H9 (cell line): ENCODE results near the gene ALDH5A1. TPM values are rescaled to one million over a fixed set of nuclear protein-coding genes. Genes with fewer than 3 reads are reported as not detected.

ENCODE experiments used
- DNase-seq: peaks from one replicate; pipeline ENCODE4 v3.0.0-alpha.2; 2017
- H2AFZ ChIP-seq: one replicate; pipeline ENCODE4 v1.6.1; 2013; ENCODE audit warnings: mild to moderate bottlenecking, low read length, control low read depth, moderate library complexity
- H2AK5ac ChIP-seq: 2 replicates; pipeline ENCODE4 v1.6.1; 2013; ENCODE audit warnings: low read length, control low read depth, mixed read lengths; ENCODE audit not compliant: insufficient read length
- H2BK120ac ChIP-seq: one replicate; pipeline ENCODE4 v1.6.1; 2013; ENCODE audit warnings: low read depth, mild to moderate bottlenecking, low read length, control low read depth, inconsistent platforms; ENCODE audit not compliant: poor library complexity, severe bottlenecking
- H2BK12ac ChIP-seq: 2 replicates; pipeline ENCODE4 v1.6.1; 2013; ENCODE audit warnings: low read length, control low read depth, mixed read lengths, low read depth; ENCODE audit not compliant: insufficient read length
- H2BK15ac ChIP-seq: 2 replicates; pipeline ENCODE4 v1.6.1; 2013; ENCODE audit warnings: low read depth, low read length, control low read depth
- H2BK20ac ChIP-seq: one replicate; pipeline ENCODE4 v1.6.1; 2013; ENCODE audit warnings: low read depth, mild to moderate bottlenecking, low read length, control low read depth, inconsistent platforms; ENCODE audit not compliant: poor library complexity, severe bottlenecking
- H2BK5ac ChIP-seq: 2 replicates; pipeline ENCODE4 v1.6.1; 2013; ENCODE audit warnings: low read length, control low read depth, mixed read lengths; ENCODE audit not compliant: insufficient read length
- H3K14ac ChIP-seq: 2 replicates; pipeline ENCODE4 v1.6.1; 2013; ENCODE audit warnings: low read length, control low read depth; ENCODE audit not compliant: insufficient read depth
- H3K18ac ChIP-seq: 2 replicates; pipeline ENCODE4 v1.6.1; 2013; ENCODE audit warnings: low read depth, mild to moderate bottlenecking, mixed read lengths, low read length, control low read depth; ENCODE audit not compliant: insufficient read length
- H3K23ac ChIP-seq: 2 replicates; pipeline ENCODE4 v1.6.1; 2013; ENCODE audit warnings: low read length, control low read depth, mixed read lengths, low read depth; ENCODE audit not compliant: insufficient read length
- H3K23me2 ChIP-seq: 2 replicates; pipeline ENCODE4 v1.6.1; 2013; ENCODE audit warnings: low read depth, mild to moderate bottlenecking, mixed read lengths, low read length, control low read depth; ENCODE audit not compliant: insufficient read length, poor library complexity, severe bottlenecking
- H3K27ac ChIP-seq: 2 replicates; pipeline ENCODE4 v1.5.1; 2013; ENCODE audit warnings: low read length, control low read depth, mixed read lengths, low read depth; ENCODE audit not compliant: insufficient read length
- H3K27me3 ChIP-seq: 2 replicates; pipeline ENCODE4 v1.6.1; 2013; ENCODE audit warnings: low read length, control low read depth, inconsistent platforms; ENCODE audit not compliant: insufficient read depth
- H3K4ac ChIP-seq: 2 replicates; pipeline ENCODE4 v1.6.1; 2013; ENCODE audit warnings: low read depth, mild to moderate bottlenecking, control low read depth, inconsistent platforms, low read length, moderate library complexity
- H3K4me1 ChIP-seq: 2 replicates; pipeline ENCODE4 v1.6.1; 2013; ENCODE audit warnings: low read length, control low read depth, inconsistent platforms; ENCODE audit not compliant: insufficient read depth
- H3K4me2 ChIP-seq: 2 replicates; pipeline ENCODE4 v1.6.1; 2013; ENCODE audit warnings: low read length, control low read depth, mixed read lengths; ENCODE audit not compliant: insufficient read length, insufficient read depth
- H3K56ac ChIP-seq: 2 replicates; pipeline ENCODE4 v1.6.1; 2013; ENCODE audit warnings: low read depth, mild to moderate bottlenecking, mixed read lengths, low read length, control low read depth; ENCODE audit not compliant: insufficient read length
- H3K79me1 ChIP-seq: 2 replicates; pipeline ENCODE4 v1.6.1; 2013; ENCODE audit warnings: low read depth, mild to moderate bottlenecking, moderate library complexity, low read length, control low read depth, inconsistent platforms; ENCODE audit not compliant: insufficient read depth, poor library complexity, severe bottlenecking
- H3K79me2 ChIP-seq: 2 replicates; pipeline ENCODE4 v1.6.1; 2013; ENCODE audit warnings: low read length, control low read depth, inconsistent platforms; ENCODE audit not compliant: insufficient read depth
- H3K9ac ChIP-seq: 2 replicates; pipeline ENCODE4 v1.6.1; 2013; ENCODE audit warnings: low read length, control low read depth, mixed read lengths; ENCODE audit not compliant: insufficient read length; ENCODE audit errors: extremely low read depth
- H3K9me3 ChIP-seq: one replicate; pipeline ENCODE4 v1.6.1; 2013; ENCODE audit warnings: low read depth, low read length, inconsistent platforms; ENCODE audit not compliant: control insufficient read depth
- H3T11ph ChIP-seq: one replicate; pipeline ENCODE4 v1.6.1; 2013; ENCODE audit warnings: mild to moderate bottlenecking, low read length, control low read depth, inconsistent platforms
- H4K20me1 ChIP-seq: one replicate; pipeline ENCODE4 v1.6.1; 2013; ENCODE audit not compliant: control insufficient read depth, insufficient read length, insufficient read depth
- H4K5ac ChIP-seq: 2 replicates; pipeline ENCODE4 v1.6.1; 2013; ENCODE audit warnings: low read depth, mild to moderate bottlenecking, mixed read lengths, low read length, control low read depth; ENCODE audit not compliant: insufficient read length
- H4K8ac ChIP-seq: replicated peaks from 2 replicates; pipeline ENCODE4 v1.6.1; 2013; ENCODE audit warnings: low read length, control low read depth, mixed read lengths, low read depth; ENCODE audit not compliant: insufficient read length
- H4K91ac ChIP-seq: 2 replicates; pipeline ENCODE4 v1.6.1; 2013; ENCODE audit warnings: low read depth, mild to moderate bottlenecking, moderate library complexity, mixed read lengths, low read length, control low read depth; ENCODE audit not compliant: insufficient read length
- H3K27ac Mint-ChIP-seq, 3 experiments: 2 replicates in 2 of 3; 3 replicates in 1 of 3; pipeline ENCODE4 v1.8.0; 2020 to 2021; ENCODE audit warnings: mixed read lengths in 3 of 3, mild to moderate bottlenecking in 1 of 3, moderate library complexity in 1 of 3
- H3K27me3 Mint-ChIP-seq: 2 replicates; pipeline ENCODE4 v1.8.0; 2021; ENCODE audit warnings: low read depth, mild to moderate bottlenecking, moderate library complexity, mixed read lengths
- H3K36me3 Mint-ChIP-seq, 3 experiments: 2 replicates in 2 of 3; 3 replicates in 1 of 3; pipeline ENCODE4 v1.8.0; 2020 to 2021; ENCODE audit warnings: low read depth in 3 of 3, mixed read lengths in 3 of 3; ENCODE audit not compliant: insufficient read depth in 1 of 3
- H3K4me1 Mint-ChIP-seq, 2 experiments: 2 replicates each; pipeline ENCODE4 v1.8.0; 2020; ENCODE audit warnings: mixed read lengths in 2 of 2
- H3K4me3 Mint-ChIP-seq, 2 experiments: 2 replicates in 1 of 2; 3 replicates in 1 of 2; pipeline ENCODE4 v1.8.0; 2020 to 2021; ENCODE audit warnings: mild to moderate bottlenecking in 2 of 2, mixed read lengths in 2 of 2, moderate library complexity in 1 of 2
- H3K9me3 Mint-ChIP-seq, 2 experiments: 2 replicates in 1 of 2; 3 replicates in 1 of 2; pipeline ENCODE4 v1.8.0; 2020; ENCODE audit warnings: mild to moderate bottlenecking in 2 of 2, mixed read lengths in 2 of 2, moderate library complexity in 1 of 2
- WGBS: extraction: QIAGEN DNeasy Blood & Tissue Kit; methylation state at CpG from one replicate; pipeline ENCODE4 v1.1.7; 2013; ENCODE audit warnings: missing lambda C conversion rate, low lambda C conversion rate, mixed read lengths; ENCODE audit not compliant: insufficient read length; ENCODE audit errors: extremely low coverage; 5-methylcytosine and 5-hydroxymethylcytosine counted together
- total RNA-seq: library from RNA; stranded (reverse); gene quantifications from 2 replicates; pipeline ENCODE4 v1.2.1, GENCODE V29; 2021
- TF ChIP-seq, protein P1 (sequence below): fragments of 200-600 bp; sonication (generic); conservative IDR thresholded peaks from 3 replicates; pipeline ENCODE4 v1.8.0; 2021; ENCODE audit warnings: antibody characterized with exemption, mild to moderate bottlenecking

ALDH5A1 gene
- total RNA-seq, 1 experiment from 2014 or later: 5.4 TPM

DNA sequence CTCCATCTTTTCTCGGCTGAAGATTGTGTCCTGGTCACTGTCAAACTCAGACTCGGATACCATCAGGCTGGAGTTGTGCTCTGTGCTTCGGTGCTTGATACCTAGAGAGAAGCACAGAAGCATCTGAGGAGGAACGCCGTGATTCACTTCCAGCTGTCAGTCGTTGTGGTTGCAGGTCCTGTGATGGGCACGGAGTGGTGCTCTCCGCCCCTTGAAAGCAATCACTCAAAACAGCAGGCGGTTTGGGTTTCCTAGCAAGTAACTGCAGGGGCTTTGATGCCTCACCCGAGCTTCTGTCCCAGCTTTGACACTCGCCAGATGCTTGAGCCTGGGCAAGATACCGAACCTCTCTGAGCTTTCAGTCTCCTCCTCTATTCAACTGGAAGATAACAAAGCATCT lies 52.5 kb downstream of the ALDH5A1 start:
- Histone ChIP-seq H2BK20ac (no peak overlapping the region), H3T11ph (no peak overlapping the region), H3K79me1 (no peaks in the 10 kb centered on the region), H3K9me3 (no peaks in the 10 kb centered on the region), H3K14ac (no peak overlapping the region), H2BK120ac (no peak overlapping the region), H3K27me3 (no peaks in the 10 kb centered on the region), H2AFZ (no peak overlapping the region), H3K18ac (no peak overlapping the region), H3K4ac (no peak overlapping the region), H4K20me1 (no peaks in the 10 kb centered on the region), H4K5ac (no peak overlapping the region), H3K23ac (no peak overlapping the region), H2BK5ac (no peak overlapping the region), H3K4me2 (no peak overlapping the region), H4K91ac (no peak overlapping the region), H3K27ac (no peak overlapping the region), H4K8ac (no peak overlapping the region), H2BK12ac (no peak overlapping the region), H2BK15ac (no peak overlapping the region), H3K23me2 (no peaks in the 10 kb centered on the region), H3K56ac (no peak overlapping the region), H3K9ac (no peak overlapping the region), H2AK5ac (no peak overlapping the region), H3K4me1 (no peaks in the 10 kb centered on the region), H3K79me2 (no peaks in the 10 kb centered on the region)
- no peaks in the 10 kb centered on the region for H3K9me3 Mint-ChIP-seq
- H3K27ac Mint-ChIP-seq: peak overlapping the region in 2 of 3 experiments; percentile 34 to 42; a peak in 1 of 7 replicates
- H3K36me3 Mint-ChIP-seq: no peaks in the 10 kb centered on the region
- H3K4me1 Mint-ChIP-seq: peaks cover 6 to 15% of the 10 kb centered on the region in 2 experiments
- TF ChIP-seq, protein P1, sequence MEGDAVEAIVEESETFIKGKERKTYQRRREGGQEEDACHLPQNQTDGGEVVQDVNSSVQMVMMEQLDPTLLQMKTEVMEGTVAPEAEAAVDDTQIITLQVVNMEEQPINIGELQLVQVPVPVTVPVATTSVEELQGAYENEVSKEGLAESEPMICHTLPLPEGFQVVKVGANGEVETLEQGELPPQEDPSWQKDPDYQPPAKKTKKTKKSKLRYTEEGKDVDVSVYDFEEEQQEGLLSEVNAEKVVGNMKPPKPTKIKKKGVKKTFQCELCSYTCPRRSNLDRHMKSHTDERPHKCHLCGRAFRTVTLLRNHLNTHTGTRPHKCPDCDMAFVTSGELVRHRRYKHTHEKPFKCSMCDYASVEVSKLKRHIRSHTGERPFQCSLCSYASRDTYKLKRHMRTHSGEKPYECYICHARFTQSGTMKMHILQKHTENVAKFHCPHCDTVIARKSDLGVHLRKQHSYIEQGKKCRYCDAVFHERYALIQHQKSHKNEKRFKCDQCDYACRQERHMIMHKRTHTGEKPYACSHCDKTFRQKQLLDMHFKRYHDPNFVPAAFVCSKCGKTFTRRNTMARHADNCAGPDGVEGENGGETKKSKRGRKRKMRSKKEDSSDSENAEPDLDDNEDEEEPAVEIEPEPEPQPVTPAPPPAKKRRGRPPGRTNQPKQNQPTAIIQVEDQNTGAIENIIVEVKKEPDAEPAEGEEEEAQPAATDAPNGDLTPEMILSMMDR: peak; percentile 42; the same call in 2 of the 3 replicates
- no peak overlapping the region for H3K4me3 Mint-ChIP-seq
- DNase-seq: peak; percentile 78
- peaks cover 3% of the 10 kb centered on the region; the same call in 1 of the 2 replicates for H3K27me3 Mint-ChIP-seq
- WGBS: no CpG with 5 or more reads among the region's 12 CpGs
